Jurkat, Clone E6-1 (cell line): ENCODE data around the gene OXSR1.
A peak's percentile ranks its signal among the peaks of the same experiment; 100 is the strongest.
"Not testable (repeated sequence)": the region's sequence is repeated elsewhere in the genome, so short reads cannot be mapped to it uniquely, and the experiment has no call there.

ENCODE experiments used
- DNase-seq: peaks from one replicate; pipeline ENCODE4 v3.0.0-alpha.2; 2011; ENCODE audit warnings: low read depth, low spot score
- H3K4me3 ChIP-seq: 2 replicates; pipeline ENCODE4 v1.5.1; 2011; ENCODE audit warnings: mild to moderate bottlenecking, low read length, control low read depth, moderate library complexity

The OXSR1 gene

DNA sequence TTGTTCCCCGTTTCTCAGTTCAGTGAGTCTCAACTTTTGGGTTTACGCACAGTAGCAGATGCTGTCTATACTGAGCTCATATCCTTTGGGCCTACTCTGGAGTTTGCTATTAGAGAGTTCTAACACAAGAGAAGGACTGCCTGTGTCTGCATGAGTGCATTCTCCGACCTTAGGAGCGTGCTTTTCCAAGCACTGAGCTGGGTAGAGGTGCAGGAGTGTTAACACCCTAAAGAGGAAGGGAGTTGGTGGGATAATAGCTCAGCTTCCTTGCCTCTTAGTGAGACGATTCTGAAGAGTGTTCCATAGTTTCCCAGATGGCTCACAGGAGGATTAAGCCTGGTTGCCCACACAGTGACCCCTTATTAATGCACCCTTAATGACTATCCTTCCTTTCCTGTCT is 6.9 kb upstream of the OXSR1 start:
- DNase-seq: no peak
- no peak overlapping the region for H3K4me3 ChIP-seq

DNA sequence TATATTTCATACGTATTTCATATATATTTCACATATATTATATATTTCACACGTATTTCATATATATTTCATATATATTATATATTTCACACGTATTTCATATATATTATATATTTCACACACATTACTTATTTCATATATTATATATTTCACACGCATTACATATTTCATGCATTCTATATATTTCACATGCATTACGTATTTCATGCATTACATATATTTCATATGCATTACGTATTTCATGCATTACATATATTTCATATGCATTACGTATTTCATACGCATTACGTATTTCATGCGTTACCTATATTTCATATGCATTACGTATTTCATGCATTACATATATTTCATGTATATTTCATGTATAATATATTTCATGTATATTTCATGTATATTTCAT is 4.6 kb upstream of the OXSR1 start:
- DNase-seq, H3K4me3 ChIP-seq: not testable (repeated sequence)

DNA sequence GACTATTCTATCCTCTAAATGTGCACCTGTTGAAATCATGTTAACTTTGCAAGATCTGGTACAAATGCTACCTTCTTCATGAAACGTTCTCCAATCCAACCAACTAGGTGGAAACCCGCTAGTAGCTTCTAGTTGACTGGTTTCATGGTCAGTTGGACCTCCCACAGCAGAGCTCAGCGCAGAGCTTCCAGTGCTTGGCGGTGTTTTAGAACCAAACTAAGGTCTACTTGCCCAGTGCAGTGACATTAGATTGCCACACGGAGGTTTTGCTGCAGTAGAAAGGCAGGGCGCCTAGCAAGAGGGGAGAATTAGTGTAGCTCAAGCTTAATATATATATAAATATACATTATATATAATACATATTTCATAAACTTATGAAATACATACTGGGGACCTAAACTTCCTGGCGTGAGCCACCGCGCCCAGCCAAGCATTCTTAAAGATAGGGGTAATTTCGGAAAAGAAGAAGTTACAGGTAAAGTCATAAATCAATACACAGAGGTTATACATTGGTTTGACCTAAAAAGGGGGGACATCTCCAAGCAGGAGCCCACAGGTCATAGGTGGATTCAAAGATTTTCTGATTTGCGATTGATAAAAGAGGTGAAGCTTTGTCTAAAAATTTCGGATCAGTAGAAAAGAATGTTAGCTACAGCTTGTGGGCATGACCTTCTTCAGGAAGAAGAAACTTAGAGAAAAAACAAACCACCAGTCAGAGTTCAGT is 2.1 kb upstream of the OXSR1 start:
- H3K4me3 ChIP-seq: no peak overlapping the region
- peak; percentile 51 for DNase-seq

DNA sequence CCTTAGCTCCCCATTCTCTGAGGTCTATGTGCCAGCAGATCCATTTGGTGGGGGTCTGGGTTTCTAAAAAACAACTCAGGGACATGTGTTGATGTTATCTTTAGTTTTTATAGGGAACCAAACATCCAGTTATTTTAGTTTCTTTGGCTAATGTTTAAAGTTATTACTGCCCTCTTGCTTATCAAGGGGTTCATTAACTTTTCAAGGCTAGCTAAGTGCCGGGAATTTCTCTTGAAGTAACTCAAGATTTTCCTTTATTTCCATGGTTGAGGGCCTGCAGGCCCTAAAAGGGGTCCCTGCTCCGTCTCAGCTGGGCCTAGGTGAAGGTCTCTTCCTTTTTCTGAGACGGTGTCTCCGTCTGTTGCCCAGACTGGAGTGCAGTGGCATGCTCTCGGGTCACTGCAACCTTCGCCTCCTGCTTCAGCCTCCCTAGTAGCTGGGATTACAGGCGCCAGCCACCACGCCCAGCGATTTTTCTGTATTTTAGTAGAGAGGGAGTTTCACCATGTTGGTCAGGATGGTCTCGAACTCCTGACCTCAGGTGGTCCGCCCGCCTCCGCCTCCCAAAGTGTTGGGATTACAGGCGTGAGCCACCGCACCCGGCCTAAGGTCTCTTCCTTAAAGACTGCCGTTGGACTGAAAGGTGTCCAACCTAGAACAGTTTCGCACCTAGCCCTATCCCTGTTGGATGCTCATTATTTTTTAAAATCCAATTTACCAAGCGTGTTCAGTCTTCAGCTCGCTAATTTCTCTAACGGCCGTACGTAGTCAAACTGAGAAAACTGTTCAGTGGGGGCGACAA is 1.3 kb upstream of the OXSR1 start:
- H3K4me3 ChIP-seq: peak overlapping the region; percentile 86
- DNase-seq: no peak

DNA sequence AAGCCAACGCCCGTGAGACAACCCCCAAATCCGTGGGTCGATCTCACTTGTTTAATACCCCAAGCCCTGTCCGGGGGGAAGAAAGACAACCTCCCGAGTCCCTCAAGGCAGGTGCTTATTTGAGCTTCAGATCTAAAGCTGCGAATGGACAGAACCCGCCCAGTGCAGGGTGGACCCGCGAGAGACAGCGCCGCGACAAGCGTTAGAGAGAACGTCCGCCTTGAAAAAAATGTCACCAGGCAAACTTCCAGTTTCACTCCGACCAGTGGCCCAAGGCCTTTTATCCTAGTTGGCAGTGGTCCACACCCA is 740 bp upstream of the OXSR1 start:
- no peak for DNase-seq
- peak overlapping the region; percentile 86 for H3K4me3 ChIP-seq

DNA sequence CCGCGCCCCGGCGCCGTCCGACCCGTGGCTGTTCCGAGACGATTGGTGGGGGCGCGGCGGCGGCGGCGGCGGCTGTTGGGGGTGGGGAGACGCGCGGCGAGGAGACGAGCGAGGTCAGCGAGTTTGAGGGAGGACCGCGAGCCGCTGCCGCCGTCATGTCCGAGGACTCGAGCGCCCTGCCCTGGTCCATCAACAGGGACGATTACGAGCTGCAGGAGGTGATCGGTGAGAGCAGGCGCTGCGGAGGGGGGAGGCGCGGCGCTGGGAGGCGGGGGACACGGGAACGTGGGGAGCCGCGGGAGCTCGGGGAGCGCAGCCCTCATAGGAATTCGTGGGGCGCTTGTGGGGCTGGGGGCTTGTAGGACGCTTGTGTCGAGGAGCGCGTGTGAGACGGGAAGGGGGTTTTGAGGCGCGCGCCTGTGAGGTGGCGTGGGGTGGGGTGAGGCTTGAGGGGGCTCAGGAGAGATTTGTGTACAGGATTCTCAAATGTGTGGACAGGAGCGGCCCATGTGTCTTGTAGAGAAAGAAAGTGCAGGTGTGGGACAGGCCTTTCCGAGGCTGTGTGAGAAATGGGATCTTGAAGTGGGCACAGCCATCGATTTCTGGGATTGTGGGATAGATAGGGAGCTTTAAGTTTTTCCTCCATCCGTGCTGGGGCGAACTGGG is 518 bp downstream of the OXSR1 start:
- no peak for DNase-seq
- peak overlapping the region; percentile 86 for H3K4me3 ChIP-seq

DNA sequence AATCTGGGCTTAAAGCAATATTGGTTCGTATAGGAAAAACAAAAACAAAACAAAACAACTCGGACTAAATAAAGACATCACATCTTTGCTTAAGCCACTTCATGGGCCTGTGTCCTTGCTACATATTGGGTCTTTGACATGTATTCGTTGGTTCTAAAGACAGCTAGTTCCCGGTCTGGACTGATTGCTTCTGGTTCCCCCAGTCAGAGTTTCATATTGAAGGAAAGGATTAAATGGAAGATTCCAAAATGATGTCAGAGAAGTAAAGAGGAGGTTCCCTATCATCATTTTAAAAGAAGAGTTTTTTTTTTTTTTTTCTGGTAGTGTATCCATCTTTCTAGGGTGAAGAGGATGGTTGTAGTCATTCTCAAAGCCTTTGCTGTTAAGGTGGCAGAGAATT is 2.3 kb downstream of the OXSR1 start:
- DNase-seq: no peak
- no peak overlapping the region for H3K4me3 ChIP-seq

DNA sequence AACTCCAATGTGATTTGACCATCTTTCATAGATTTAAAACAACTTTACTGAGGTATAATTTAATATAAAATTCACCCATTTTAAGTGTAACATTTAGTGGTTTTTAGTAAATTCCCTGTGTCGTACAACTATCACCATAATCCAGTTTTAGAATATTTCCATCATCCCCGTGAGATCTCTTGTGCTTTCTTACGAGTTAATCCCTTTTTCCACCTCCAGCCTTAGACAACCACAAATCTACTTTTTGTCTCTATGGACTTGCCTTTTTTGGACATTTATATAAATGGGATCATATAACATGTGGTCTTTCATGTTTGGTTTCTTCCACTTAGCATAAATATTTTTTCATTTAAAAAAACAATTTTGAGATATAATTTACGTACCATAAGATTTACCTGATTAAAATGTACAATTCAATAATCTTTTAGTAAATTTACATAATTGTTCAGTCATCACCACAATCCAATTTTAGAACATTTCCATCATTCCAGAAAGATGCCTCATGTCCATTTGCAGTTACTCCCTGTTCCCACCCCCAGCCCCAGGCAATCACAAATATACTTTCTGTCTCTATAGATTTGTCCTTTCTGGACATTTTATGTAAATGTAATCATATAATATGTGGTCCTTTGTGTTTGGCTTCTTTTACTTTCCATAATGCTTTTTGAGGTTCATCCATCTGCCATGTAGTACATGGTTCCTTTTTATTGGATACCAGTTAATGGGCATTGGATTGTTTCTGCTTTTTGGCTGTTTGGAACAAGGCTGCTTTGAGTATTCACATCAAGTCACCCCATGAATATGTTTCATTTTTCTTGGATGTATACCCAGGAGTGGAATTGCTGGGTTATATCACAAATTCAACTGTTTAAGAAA is 3.1 kb downstream of the OXSR1 start:
- DNase-seq: no peak
- no peak overlapping the region for H3K4me3 ChIP-seq

DNA sequence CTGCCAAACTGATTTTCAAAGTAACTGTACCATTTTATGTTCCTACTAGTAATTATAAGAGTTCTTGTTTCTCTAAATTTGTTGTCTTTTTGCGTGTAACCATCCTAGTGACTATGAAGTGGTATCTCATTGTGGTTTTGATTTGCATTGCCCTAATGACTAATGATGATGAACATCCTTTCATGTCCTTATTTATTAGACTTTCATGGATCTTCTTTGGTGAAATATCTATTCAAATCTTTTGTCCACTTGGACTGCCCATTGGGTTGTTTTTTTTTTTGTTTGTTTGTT is 3.6 kb downstream of the OXSR1 start:
- no peak for DNase-seq
- no peak overlapping the region for H3K4me3 ChIP-seq

DNA sequence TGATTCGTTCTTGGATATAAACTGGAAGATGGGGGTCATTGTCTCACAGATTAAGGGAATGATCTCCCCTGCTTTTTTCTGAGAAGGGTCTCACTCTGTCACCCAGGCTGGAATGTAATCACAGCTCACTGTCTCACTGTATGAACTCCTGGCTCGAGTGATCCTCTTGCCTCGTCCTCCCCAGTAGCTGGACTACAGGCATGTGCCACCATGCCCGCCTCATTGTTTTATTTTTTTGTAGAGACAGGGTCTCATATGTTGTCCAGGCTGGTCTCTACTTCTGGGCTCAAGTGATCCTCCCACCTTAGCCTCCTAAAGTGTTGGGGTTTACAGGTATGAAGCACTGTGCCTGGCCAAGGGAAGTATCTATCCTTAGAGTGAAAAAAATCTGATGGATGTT is 5.4 kb downstream of the OXSR1 start:
- no peak for DNase-seq
- H3K4me3 ChIP-seq: no peak overlapping the region

DNA sequence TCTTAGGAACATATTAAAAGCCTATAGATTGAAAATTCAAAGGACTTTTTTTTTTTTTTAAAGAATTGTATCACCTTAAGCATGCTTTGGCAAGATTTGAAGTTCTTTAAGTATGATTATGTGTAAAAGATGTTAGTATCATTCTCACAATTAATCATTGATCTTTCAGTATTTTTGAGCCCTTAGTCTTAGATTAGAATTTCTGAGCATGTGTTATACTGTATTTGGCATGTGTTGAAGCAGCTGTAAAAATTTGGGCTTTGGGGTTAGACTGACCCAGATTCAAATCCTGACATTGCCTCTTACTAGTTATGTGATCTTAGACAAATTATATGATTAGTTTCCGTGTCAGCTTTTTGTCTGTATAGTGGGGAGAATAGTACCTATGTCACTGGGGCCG is 6.3 kb downstream of the OXSR1 start:
- no peak for DNase-seq
- H3K4me3 ChIP-seq: no peak overlapping the region

DNA sequence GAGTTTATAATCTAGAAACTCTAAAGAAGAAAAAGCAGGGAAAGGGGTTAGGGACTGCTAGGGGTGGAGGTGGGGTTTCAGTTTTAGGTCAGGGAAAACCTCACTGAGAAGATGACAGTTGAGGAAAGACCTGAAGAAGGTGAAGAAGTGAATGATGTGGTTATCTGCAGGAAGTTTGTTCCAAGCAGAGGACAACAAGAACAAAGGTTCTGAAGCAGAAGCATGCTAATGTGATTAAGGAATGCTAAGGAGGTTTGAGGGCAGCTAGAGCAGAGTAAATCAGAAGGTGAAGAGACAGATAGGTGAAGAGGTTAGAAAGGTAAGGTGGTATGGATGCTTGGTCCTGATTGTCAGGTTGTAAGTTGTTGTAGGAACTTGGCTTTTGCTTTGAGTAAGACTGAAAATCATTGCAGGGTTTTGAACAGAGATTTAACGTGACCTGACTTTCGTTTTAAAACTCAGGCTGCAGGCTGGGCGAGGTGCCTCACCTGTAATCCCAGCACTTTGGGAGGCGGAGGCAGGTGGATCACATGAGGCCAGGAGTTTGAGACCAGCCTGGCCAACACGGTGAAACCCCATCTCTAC is 8.6 kb downstream of the OXSR1 start:
- H3K4me3 ChIP-seq: 0 out of 2 replicates have a peak overlapping the region, but pooled peaks have one; percentile 7
- DNase-seq: peak; percentile 40

DNA sequence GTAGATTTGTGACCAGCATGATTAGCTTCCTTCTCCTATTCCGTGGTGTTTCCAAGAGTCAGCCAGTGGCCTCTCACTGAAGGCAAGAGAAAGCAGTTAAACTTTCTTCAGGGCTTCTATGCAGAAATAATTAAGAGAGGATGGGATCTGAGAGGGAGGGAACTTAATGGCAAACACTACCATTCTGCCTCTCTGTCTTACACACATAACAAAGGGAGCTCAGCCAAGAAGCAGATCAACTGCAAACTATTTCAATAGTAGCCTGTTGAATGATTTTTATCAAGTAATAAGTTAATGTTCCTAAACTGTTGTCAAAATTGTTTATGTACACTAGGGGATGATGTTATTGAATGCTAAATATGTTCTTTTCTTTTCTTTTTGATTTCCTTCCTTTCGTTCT is 11.8 kb downstream of the OXSR1 start:
- no peak overlapping the region for H3K4me3 ChIP-seq

DNA sequence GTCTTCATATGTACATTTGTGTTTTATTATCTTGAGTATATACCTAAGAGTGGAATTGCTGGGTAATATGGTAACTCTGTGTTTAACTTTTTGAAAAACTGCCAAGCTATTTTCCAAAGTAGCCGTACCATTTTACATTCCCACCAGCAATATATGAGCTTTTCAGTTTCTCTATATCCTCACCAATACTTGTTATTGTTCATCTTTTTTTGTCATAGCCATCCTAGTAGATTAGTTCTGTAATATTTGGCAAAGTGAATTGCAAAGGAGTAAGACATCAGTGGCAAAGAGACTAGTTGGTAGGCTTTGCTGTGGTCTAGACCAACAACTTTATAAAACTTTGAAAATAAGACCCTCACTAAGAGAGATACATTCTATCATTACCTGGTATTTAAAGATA is 21.4 kb downstream of the OXSR1 start:
- H3K4me3 ChIP-seq: no peak overlapping the region
- DNase-seq: no peak

More for the DNA sequence above, 11.8 kb downstream of the OXSR1 start:
- DNase-seq: no peak

DNA sequence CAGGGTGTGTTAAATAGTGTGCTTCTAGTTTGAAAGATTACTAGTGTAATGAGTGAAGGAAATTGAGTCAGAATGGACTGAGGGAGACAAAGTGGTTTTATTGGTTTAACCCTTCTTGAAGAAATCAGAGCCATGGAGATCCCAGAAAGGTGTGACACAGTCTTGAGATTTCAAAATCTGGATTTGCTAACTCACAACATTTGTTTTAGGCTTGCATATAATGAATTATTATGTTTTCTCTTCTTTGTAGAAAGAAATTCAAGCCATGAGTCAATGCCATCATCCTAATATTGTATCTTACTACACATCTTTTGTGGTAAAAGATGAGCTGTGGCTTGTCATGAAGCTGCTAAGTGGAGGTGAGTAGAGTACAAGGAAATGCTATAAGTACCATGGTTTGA is 25.1 kb downstream of the OXSR1 start:
- H3K4me3 ChIP-seq: no peak overlapping the region
- DNase-seq: no peak

DNA sequence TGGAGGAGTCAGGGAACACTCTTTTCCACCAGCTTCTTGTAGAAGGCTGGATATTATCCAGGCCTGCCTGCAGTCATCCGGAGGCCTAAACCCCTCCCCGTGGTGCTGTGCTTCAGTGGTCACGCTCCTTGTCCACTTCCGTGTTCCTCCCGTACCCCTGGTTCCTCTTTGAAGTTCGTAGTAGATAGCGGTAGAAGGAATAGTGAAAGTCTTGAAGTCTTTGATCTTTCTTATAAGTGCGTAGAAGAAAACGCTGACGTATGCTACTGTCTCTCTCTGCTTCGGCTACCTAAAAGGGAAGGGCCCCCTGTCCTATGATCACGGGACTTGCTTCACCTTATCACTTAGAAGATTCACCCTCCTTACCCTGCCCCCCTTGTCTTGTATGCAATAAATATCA is 37.6 kb downstream of the OXSR1 start:
- DNase-seq, H3K4me3 ChIP-seq: not testable (repeated sequence)

DNA sequence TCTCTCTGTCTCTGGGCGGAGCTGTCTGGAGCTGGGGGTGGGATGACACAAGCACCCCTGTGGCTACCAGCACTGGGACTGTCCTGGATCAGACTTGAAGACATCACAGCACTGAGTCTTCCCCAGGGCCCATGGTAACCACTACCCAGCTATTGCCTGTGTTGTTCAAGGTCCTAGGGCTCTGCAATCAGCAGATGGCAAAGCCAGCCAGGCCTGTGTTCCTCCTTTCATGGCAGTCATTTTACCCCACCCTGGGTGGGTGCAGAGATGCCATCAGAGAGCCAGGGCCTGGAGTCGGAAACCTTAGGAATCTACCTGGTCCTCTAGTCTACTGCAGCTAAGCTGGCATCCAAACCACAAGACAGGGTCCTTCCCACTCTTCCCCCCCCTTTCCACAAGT is 38.4 kb downstream of the OXSR1 start:
- DNase-seq: no peak
- no peak overlapping the region for H3K4me3 ChIP-seq

DNA sequence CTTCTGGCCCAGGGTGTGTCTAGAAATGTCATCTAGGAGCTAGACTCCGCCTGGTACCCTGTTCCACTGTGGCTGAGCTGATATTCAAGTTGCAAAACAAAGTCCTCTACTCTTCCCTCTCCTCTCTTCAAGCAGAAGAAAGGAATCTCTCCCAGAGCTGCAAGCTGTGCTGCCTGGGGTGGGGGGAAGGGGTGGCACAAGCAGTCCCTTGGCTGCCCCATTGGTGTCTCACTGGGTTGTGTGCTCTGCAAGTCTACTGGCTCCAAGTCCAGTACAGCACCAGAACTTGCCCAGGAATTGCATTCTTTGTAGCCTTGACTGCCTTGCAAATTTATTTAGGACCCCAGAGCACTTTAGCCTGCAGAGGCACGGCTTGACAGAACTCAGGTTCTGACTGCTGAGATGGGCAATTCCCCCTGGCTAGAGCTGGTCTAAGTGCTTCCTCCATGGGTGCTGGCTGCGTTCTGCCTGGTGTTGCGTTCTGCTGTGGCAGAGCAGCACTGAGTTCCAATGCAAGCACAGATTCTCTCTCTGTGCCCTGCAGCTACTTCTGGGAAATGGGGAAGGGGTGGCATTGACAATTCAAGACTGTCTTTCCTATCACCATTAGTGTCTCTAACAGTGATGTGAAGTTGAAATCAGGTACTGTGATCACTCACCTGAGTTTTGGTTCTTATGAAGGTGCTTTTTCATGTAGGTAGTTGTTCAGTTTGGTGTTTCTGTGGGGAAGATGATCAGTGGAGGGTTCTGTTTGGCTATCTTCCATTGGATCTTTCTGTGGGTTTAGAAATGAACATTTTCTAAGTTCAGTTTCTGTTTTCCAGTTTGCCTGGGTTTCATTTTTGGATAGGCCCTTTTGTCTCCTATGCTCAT is 39.5 kb downstream of the OXSR1 start:
- no peak for DNase-seq
- no peak overlapping the region for H3K4me3 ChIP-seq

DNA sequence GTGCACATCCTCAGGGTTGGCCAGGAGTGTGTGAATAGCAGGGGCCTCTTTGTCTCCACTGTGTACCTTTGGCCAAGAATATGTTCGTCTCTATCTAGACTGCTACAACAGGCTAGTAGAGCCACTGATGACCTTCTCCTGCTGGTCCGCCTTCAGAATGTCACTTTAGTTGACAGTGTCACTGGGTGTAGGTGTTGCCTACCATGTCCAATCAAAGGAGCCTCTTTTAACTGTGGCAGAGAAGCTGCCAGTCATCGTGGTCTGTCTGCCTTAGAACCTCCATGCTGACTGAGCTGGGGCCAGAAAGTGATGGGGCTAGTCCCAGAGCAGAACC is 40.1 kb downstream of the OXSR1 start:
- peak; percentile 12 for DNase-seq
- no peak overlapping the region for H3K4me3 ChIP-seq
